Activated CD4-positive, alpha-beta T cell treated with anti-CD3 and anti-CD28 coated beads, Interleukin-2, amount 50 U/mL, for 48 hours (primary cell): ENCODE data around the gene BBIP1.
"Not testable (repeated sequence)": the region's sequence is repeated elsewhere in the genome, so short reads cannot be mapped to it uniquely, and the experiment has no call there.

Source experiments
- DNase-seq, 2 experiments: peaks; one replicate each; pipeline ENCODE4 v3.0.0-alpha.2; 2020

BBIP1 gene

GRCh38 chr10:110919971-110920881 lies 1.2 kb upstream of the BBIP1 start:
- peak; percentile 21 to 30 for DNase-seq

- peak; percentile 97 to 98 for DNase-seq
Observed at GRCh38 chr10:110919349-110919931, 460 bp upstream of the BBIP1 start, which contains the start of gene SHOC2. Gene SHOC2 (plus strand): TSS chr10:110919604. CDS start chr10:110964359, 44,755 bp downstream.

GRCh38 chr10:110918269-110918642 lies 724 bp downstream of the BBIP1 start:
- peak; percentile 91 to 94 for DNase-seq

GRCh38 chr10:110916554-110917346 lies 2.2 kb downstream of the BBIP1 start:
- DNase-seq, result no peak

- not testable (repeated sequence) for DNase-seq
Observed at GRCh38 chr10:110915600-110915999, 3.4 kb downstream of the BBIP1 start.

- no peak for DNase-seq
Observed at GRCh38 chr10:110915035-110915434, 3.9 kb downstream of the BBIP1 start.

GRCh38 chr10:110914431-110914830 lies 4.5 kb downstream of the BBIP1 start:
- DNase-seq, result no peak

- DNase-seq, result no peak
Observed at GRCh38 chr10:110912374-110912773, 6.6 kb downstream of the BBIP1 start.

GRCh38 chr10:110910138-110910537 lies 8.8 kb downstream of the BBIP1 start:
- DNase-seq, result no peak

- peak; percentile 17 to 24 for DNase-seq
Observed at GRCh38 chr10:110903280-110904278, 15.4 kb downstream of the BBIP1 start.

- DNase-seq, result peak; percentile 22 to 26
Observed at GRCh38 chr10:110901954-110902819, 16.8 kb downstream of the BBIP1 start.

- no peak for DNase-seq
Observed at GRCh38 chr10:110900983-110901382, 18.0 kb downstream of the BBIP1 start.

- no peak for DNase-seq
Observed at GRCh38 chr10:110898391-110898790, 20.6 kb downstream of the BBIP1 start.

GRCh38 chr10:110897184-110897583 lies 21.8 kb downstream of the BBIP1 start:
- DNase-seq, result no peak

GRCh38 chr10:110893559-110894179 lies 25.3 kb downstream of the BBIP1 start:
- DNase-seq, result no peak

GRCh38 chr10:110892602-110893288 lies 26.2 kb downstream of the BBIP1 start:
- no peak for DNase-seq

- no peak for DNase-seq
Observed at GRCh38 chr10:110887560-110887959, 31.4 kb downstream of the BBIP1 start.

- no peak for DNase-seq
Observed at GRCh38 chr10:110885932-110886674, 32.9 kb downstream of the BBIP1 start.

GRCh38 chr10:110883924-110884323 lies 35.1 kb downstream of the BBIP1 start:
- no peak for DNase-seq
